ENCODE measurements around the gene NAV3. TPM values are rescaled to one million over a fixed set of nuclear protein-coding genes. Genes with fewer than 3 reads are reported as not detected.

Gene NAV3
- total and polyA plus RNA-seq, 2 donors (not counting 1 experiment from before 2014, with no cell fraction given): not detected

GRCh38 chr12:78018939-78019338, 188.2 kb downstream of the NAV3 start:
- H3K4me1 Mint-ChIP-seq: no peaks in the 10 kb centered on the region
- no peak for ATAC-seq (ENCODE audit: low read depth)
- no peaks in the 10 kb centered on the region for H3K9me3 Mint-ChIP-seq (ENCODE audit: insufficient read depth)
- DNase-seq: no peak
- ChIA-PET POLR2A (no interaction called here), CTCF (no interaction called here)
- Histone ChIP-seq H3K27ac (ENCODE audit: low read length in 2 of 2) (no peak overlapping the region), H3K9me3 (ENCODE audit: control extremely low read depth in 1 of 3, control insufficient read depth in 2 of 3, insufficient read depth in 1 of 3, low read length in 2 of 3) (no peaks in the 10 kb centered on the region), H4K20me1 (ENCODE audit: control insufficient read depth, insufficient read depth, low read length, poor library complexity, severe bottlenecking) (no peaks in the 10 kb centered on the region), H3K4me1 (ENCODE audit: control insufficient read depth in 2 of 2, insufficient read depth in 2 of 2, low read length in 2 of 2) (no peaks in the 10 kb centered on the region), H3K9ac (ENCODE audit: low read length) (no peak overlapping the region), H3K4me3 (ENCODE audit: control extremely low read depth in 1 of 5, extremely low read depth in 1 of 5, insufficient read depth in 1 of 5, low read depth in 2 of 5, low read length in 4 of 5) (no peak overlapping the region), H3K36me3 (replicated peaks in 1 of 2; ENCODE audit: control extremely low read depth in 1 of 2, control insufficient read depth in 1 of 2, extremely low read depth in 1 of 2, insufficient read depth in 2 of 2, low read length in 1 of 2) (no peaks in the 10 kb centered on the region), H3K27me3 (replicated peaks in 1 of 4; ENCODE audit: control extremely low read depth in 1 of 4, control insufficient read depth in 3 of 4, insufficient read depth in 4 of 4, low read length in 3 of 4) (peaks cover 0 to 2% (median 0%) of the 10 kb centered on the region in 4 experiments), H3K79me2 (ENCODE audit: control insufficient read depth, insufficient read depth, low read length) (no peaks in the 10 kb centered on the region), H2AFZ (ENCODE audit: insufficient read depth, low read depth, low read length, poor library complexity, severe bottlenecking) (no peak overlapping the region), H3K4me2 (replicated peaks; ENCODE audit: low read depth, low read length, poor library complexity, severe bottlenecking) (no peak overlapping the region)
- H3K27me3 Mint-ChIP-seq: no peaks in the 10 kb centered on the region
- no peak overlapping the region for H3K4me3 Mint-ChIP-seq
- H3K27ac Mint-ChIP-seq: no peak overlapping the region
- no CpG with 5 or more reads among the region's 3 CpGs for WGBS (ENCODE audit: insufficient coverage)
- TF ChIP-seq CTCF (IDR thresholded peaks at IDR 0.05) (no peak), EZH2 (IDR thresholded peaks at IDR 0.05; ENCODE audit: borderline replicate concordance, insufficient read depth, low read depth, low read length, poor library complexity, severe bottlenecking) (no peak)
- intact Hi-C loops (cut with micrococcal nuclease): no loop called here

GRCh38 chr12:78028426-78028825, 197.7 kb downstream of the NAV3 start:
- no peaks in the 10 kb centered on the region for H3K9me3 Mint-ChIP-seq (ENCODE audit: insufficient read depth)
- no peak overlapping the region for H2AFZ ChIP-seq (ENCODE audit: insufficient read depth, low read depth, low read length, poor library complexity, severe bottlenecking)
- no peaks in the 10 kb centered on the region for H3K27me3 Mint-ChIP-seq
- no peak overlapping the region for H3K4me3 Mint-ChIP-seq
- ChIA-PET CTCF (no interaction called here), POLR2A (no interaction called here)
- H3K4me3 ChIP-seq (ENCODE audit: control extremely low read depth in 1 of 5, extremely low read depth in 1 of 5, insufficient read depth in 1 of 5, low read depth in 2 of 5, low read length in 4 of 5): no peak overlapping the region
- no peaks in the 10 kb centered on the region for H3K27me3 ChIP-seq (replicated peaks in 1 of 4; ENCODE audit: control extremely low read depth in 1 of 4, control insufficient read depth in 3 of 4, insufficient read depth in 4 of 4, low read length in 3 of 4)
- H4K20me1 ChIP-seq (ENCODE audit: control insufficient read depth, insufficient read depth, low read length, poor library complexity, severe bottlenecking): no peaks in the 10 kb centered on the region
- no peak for DNase-seq
- H3K4me1 ChIP-seq (ENCODE audit: control insufficient read depth in 2 of 2, insufficient read depth in 2 of 2, low read length in 2 of 2): no peaks in the 10 kb centered on the region
- no peak for TF ChIP-seq CTCF (IDR thresholded peaks at IDR 0.05)
- no peak for TF ChIP-seq EZH2 (IDR thresholded peaks at IDR 0.05; ENCODE audit: borderline replicate concordance, insufficient read depth, low read depth, low read length, poor library complexity, severe bottlenecking)
- no peaks in the 10 kb centered on the region for H3K36me3 ChIP-seq (replicated peaks in 1 of 2; ENCODE audit: control extremely low read depth in 1 of 2, control insufficient read depth in 1 of 2, extremely low read depth in 1 of 2, insufficient read depth in 2 of 2, low read length in 1 of 2)
- H3K4me1 Mint-ChIP-seq: no peaks in the 10 kb centered on the region
- intact Hi-C loops (cut with micrococcal nuclease): no loop called here
- H3K79me2 ChIP-seq (ENCODE audit: control insufficient read depth, insufficient read depth, low read length): no peaks in the 10 kb centered on the region
- no peaks in the 10 kb centered on the region for H3K9me3 ChIP-seq (ENCODE audit: control extremely low read depth in 1 of 3, control insufficient read depth in 2 of 3, insufficient read depth in 1 of 3, low read length in 2 of 3)
- H3K4me2 ChIP-seq (replicated peaks; ENCODE audit: low read depth, low read length, poor library complexity, severe bottlenecking): no peak overlapping the region
- H3K27ac Mint-ChIP-seq: no peak overlapping the region
- no peak for ATAC-seq (ENCODE audit: low read depth)
- H3K9ac ChIP-seq (ENCODE audit: low read length): no peak overlapping the region
- H3K27ac ChIP-seq (ENCODE audit: low read length in 2 of 2): no peak overlapping the region
- WGBS (ENCODE audit: insufficient coverage): no CpG with 5 or more reads among the region's 1 CpG
